ENCODE data around the gene KCNK6.

KCNK6 gene

GRCh38 chr19:38298821-38299680 is 20.6 kb upstream of the KCNK6 start:
- no peak for DNase-seq (ENCODE audit: low read depth)

- DNase-seq (ENCODE audit: low read depth), result no peak
These were observed 15.9 kb upstream of the KCNK6 start, which contains the start of gene C19orf33 for GRCh38 chr19:38303517-38304351. TSS of gene C19orf33 (plus strand) at chr19:38304251. CDS start at chr19:38304262, 11 bp downstream.

- DNase-seq (ENCODE audit: low read depth), result no peak
These were observed 15.2 kb upstream of the KCNK6 start for GRCh38 chr19:38304352-38304865.

DNA sequence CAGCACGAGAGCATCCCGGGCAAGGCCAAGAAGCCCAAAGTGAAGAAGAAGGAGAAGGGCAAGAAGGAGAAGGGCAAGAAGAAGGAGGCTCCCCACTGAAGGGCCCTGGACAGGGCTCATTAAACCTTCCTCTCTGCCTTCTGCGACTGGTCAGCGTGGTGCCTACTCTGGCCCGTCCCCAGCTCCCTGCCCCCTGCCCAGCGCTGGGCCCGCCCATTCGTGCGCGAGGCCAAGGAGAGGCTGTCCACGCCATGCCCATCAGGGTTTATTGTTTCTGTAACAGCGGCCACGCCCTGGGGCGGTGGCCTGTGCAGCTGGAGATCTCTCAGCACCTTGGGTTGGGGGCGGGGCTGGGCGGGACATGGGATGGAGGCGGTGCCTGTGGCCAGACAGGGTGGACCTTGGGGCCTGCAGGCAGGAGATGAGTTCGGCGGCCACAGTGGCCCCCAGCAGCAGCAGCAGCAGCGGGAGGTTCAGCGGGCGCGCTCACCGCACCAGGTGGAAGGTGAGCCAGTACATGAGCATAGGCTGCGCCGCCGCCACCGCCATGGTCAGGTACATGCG is 14.7 kb upstream of the KCNK6 start:
- DNase-seq (ENCODE audit: low read depth), result no peak

GRCh38 chr19:38306236-38306635 is 13.4 kb upstream of the KCNK6 start:
- DNase-seq (ENCODE audit: low read depth), result no peak

GRCh38 chr19:38307076-38307475 is 12.6 kb upstream of the KCNK6 start:
- DNase-seq (ENCODE audit: low read depth), result no peak

GRCh38 chr19:38307597-38307996 is 12.0 kb upstream of the KCNK6 start:
- no peak for DNase-seq (ENCODE audit: low read depth)

- no peak for DNase-seq (ENCODE audit: low read depth)
These were observed 11.5 kb upstream of the KCNK6 start for GRCh38 chr19:38308006-38308766.

- no peak for DNase-seq (ENCODE audit: low read depth)
These were observed 10.6 kb upstream of the KCNK6 start for GRCh38 chr19:38308926-38309614.

DNA sequence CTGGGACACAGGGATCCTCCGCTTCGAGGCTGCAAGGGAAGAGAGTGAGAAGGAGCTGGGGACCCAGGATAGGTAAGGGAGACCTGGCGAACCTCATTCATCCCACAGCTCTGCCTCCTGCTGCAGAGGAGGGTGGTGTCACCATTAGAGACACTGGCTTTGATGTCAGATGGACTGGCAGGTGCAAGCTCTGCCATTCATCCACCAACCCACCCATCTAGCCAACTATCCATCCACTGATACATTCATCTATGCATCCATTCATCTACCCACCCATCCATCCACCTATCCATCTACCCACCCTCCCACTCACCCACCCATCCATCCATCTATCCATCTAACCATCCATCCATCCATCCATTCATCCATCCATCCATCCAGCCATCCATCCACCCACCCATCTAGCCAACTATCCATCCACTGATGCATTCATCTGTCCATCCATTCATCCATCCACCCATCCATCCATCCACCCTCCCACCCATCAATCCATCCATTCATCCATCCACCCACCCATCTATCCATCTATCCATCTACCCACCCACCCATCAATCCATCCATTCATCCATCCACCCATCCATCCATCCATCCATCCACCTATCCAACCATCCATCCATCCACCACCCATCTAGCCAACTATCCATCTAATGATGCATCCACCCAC is 9.9 kb upstream of the KCNK6 start:
- no peak for DNase-seq (ENCODE audit: low read depth)

GRCh38 chr19:38310279-38310670 is 9.4 kb upstream of the KCNK6 start:
- no peak for DNase-seq (ENCODE audit: low read depth)

DNA sequence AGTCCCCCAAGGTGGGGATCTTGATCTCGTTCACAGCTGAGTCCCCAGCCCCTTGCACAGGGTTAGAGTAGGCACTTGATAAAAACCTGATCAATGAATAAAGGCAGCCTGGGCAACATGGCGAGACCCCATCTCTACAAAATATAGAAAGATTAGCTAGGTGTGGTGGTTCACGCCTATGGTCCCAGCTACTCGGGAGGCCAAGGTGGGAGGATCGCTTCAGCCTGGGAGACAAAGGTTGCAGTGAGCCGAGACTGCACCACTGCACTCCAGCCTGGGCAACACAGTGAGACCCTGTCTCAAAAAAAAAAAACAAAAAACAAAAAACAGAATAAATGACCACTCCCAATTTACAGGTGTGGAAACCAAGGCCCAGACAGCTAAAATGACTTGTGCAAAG is 8.7 kb upstream of the KCNK6 start:
- DNase-seq (ENCODE audit: low read depth), result no peak

GRCh38 chr19:38315657-38316476 is 3.8 kb upstream of the KCNK6 start, which contains the start of gene YIF1B:
TSS of gene YIF1B (minus strand) at chr19:38315947. CDS start at chr19:38315917, 30 bp downstream.
- DNase-seq (ENCODE audit: low read depth), result peak; percentile 98

DNA sequence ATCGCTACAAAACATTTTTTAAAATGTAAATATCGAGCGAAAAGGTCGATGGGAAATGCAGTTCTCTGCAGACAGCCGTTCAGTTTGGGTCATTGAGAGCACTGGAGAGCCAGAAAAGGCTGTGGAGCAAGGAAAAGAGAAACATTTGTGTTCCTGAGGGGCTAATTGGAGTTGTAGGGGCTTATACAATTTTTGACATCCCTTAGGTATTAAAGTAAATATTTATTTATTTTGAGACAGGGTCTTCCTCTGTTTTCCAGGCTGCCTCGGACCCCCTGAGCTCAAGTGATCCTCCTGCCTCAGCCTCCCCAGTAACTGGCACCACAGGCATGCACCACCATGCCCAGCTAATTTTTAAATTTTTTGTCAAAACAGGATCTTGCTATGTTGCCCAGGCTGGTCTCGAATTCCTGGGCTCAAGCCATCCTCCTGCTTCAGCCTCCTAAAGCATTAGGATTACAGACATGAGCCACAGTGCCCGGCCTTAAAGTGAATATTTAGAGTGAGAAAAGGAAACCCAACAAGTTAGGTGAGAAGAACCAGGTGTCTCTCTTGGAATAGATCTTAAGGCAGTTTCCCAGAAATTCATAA is 3.1 kb upstream of the KCNK6 start:
- no peak for DNase-seq (ENCODE audit: low read depth)

DNA sequence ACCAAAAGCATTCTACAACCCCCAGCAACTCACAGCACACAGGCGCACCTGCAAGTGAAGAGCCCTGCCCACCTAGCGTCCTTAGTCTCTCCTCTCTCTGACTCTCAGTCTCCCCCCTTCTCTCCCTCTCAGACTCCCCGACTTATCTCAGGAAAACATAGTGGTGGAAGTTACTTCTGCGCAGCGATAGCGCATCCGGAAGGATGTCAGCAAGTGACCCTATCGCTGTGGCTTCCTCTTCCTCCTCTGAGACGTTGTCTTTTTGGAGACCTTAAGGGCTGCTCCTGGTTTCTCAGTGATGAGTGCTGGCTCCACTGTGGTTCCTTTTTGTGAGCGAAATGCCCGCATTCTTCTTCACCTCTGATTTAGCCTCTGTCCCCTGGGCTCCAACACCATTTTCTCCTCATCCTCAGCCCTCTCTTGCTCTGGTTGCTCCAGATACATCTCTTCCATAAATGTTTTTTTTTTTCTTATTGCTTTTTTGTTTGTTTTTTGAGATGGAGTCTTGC is 2.5 kb upstream of the KCNK6 start:
- DNase-seq (ENCODE audit: low read depth), result no peak

DNA sequence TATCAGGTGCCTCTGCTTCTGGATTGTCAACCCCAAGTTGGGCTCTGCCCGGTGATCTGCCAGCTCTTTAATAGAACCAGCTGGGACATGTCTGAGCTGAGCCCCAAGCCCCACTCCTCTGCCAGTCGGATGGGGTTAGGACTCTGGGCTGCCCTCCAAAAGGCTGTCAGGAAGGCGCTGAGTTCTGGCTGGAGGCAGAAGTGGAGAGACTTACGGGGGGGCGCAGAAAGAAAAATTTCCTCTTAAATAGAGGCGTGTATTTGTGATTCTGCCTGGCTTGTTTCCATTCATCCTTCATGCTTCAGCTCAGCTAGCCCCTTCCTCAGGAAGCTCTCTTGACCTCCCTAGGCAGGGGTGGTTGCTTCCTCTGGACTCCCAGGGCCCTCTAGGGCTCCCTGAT is 985 bp upstream of the KCNK6 start:
- no peak for DNase-seq (ENCODE audit: low read depth)

DNA sequence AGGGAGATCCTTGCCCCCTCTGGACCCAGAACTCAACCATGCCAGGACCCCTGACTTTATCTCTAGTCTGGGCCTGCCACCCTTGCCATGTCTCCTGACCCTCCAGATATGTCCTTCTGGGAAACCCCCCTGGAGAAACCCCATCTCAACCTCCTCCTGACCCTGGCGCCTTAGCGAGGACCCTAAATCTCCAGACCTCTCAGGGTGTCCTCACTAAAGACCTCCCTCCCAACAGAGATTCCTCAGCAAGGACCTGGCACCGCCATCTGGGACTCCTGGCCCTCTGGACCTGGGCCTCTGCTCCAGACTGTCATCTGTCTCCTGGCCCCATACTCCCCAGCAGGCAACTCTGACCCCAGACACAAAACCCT is 1.3 kb downstream of the KCNK6 start:
- DNase-seq (ENCODE audit: low read depth), result no peak

DNA sequence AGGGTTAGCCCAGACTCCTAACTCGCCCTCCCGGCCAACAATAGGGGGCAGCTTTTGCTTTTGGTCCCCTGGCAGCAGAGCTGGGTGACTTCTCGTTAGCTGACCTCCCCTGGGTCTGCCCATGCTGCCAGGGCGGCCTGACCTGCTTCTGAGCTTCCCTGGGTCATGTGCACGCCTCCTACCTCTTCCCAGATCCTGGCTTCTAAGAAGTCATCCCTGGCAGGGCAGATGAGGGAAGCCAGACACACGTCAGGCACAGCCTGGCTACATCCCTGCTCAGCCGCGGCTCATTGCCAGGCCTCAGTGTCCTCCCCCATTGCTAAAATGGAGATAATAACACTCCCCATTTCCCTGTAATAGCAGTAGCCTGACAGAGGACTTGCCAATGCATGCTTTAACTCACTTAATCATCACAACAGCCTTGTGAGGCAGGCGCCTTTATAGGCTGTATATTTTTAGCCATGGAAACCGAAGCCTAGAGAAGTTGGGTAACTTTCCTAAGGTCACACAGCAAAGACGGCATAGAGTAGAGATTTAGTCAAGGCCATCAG is 2.1 kb downstream of the KCNK6 start:
- peak; percentile 36 for DNase-seq (ENCODE audit: low read depth)

DNA sequence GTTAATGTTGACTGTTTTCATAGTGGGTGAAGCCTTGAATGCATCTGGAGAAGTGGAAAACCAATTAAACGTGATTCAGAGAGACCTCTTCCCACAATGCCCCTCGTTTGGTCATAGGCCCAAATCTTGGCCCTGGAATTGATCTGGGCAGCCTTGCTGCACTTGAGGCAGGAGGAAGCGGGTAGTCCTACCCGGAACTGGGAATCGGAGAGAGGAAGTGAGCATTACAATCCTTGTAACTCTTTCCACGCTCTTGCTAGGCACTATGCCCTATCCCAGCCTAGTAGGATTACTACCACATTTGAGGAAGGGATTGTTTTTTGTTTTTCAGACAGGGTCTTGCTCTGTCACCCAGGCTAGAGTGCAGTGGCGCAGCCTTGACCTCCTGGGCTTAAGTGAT is 3.6 kb downstream of the KCNK6 start:
- DNase-seq (ENCODE audit: low read depth), result no peak
